Stimulated activated CD4-positive, alpha-beta T cell treated with anti-CD3 and anti-CD28 coated beads, Interleukin-4, amount 100 ng/mL, for 24 hours (primary cell): Measurements from ENCODE around the gene GRAMD1B.
"Not testable (repeated sequence)": the region's sequence is repeated elsewhere in the genome, so short reads cannot be mapped to it uniquely, and the experiment has no call there.

Experiments
- DNase-seq: peaks from one replicate; pipeline ENCODE4 v3.0.0-alpha.2; 2020

The GRAMD1B gene

DNA sequence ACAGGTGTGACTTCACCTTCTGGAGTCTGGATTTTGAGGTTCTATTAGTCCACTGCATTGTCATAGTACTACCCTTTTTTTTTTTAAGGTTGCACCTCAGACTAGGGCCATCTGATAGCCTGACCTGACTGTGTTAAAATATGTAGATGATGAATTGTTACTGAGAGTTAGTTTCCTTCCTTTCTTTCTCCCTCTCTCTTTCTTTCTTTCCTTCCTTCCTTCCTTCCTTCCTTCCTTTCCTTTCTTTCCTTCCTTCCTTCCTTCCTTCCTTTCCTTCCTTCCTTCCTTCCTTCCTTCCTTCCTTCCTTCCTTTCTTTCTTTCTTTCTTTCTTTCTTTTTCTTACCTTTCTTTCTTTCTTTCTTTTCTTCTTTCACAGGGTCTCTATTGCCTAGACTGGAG, 83.2 kb downstream of the GRAMD1B start:
- DNase-seq, result not testable (repeated sequence)

DNA sequence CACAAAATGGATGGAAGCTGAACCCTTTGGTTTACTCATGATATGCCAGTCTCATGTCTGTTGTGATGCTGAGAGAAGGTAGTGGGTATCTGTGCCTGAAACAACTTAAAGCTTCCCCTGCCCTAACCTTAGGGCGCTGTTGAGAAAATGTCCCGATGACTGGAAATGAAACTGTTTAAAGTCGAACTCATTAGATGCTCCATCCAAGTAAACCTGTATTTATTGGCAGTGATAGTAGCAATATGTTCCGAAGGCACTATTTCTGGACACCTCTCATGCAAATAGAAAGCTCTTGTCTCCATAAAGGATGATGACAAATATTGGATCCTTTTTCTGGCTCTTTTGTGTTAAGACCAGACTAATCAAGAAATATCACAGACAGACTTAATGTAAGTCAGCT, 86.2 kb downstream of the GRAMD1B start:
- DNase-seq, result no peak

DNA sequence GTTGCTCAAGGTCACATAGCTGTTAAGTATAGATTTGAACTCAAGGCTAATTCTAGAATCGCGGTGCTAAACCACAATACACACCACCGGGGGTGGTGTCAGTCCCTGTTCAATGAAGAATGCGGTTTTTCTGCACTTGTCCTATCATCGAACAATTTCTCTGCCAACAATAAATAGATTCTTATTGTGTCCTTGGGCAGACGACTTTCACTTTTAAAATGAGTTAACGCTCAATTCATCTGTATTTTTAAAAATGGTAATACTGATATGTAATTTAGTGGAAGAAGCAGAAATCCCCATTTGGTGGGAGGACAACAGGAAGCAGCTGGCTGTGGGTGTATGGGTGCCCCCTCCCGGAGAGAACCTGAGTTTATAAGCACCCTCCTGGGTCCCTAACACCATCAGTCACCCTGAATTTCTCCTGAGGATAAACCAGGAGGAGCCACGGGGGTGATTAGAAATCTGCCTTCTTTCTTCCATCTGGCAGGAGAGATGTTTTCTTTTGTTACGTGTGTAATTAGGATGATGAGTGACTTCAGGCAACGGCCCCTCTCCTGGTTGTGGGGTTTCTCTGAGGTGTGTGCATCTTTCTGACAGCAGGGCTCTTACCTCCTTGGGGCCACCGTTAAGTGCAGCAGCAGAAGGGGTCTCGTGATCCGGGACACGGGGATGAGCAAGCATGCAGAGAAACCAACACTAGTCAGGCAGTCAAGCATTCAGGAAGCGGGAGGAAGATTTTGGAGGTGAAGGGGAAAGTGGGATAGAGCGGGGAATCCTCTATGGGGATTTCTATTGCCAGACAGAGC, 87.7 kb downstream of the GRAMD1B start:
- DNase-seq, result no peak

DNA sequence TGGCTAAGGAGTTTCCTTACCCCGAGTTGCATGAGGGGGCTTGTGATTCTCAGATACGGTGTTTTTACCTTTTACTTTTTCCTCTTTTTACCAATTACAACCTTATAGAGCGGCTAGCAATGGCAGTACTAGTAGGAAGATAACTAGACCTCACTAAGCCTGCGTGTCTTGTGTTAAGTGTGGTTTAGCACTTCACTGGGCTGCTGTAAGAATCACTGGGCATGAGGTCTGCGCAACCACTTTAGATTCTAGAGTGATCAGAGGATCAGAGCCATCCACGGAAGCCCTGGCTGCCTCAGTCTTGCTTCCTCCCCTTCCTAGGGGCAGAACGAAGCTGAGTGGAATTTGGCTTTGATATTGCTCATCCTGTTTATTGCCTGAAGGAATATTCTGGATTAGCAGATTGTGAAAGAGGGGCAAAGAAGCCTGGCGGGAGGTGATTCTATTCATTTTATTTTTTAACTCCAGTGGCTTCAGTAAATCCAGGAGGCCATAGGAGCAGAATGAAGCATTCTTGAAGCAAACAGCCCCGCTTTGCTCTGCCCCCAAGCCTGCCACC, 88.5 kb downstream of the GRAMD1B start:
- DNase-seq, result no peak

DNA sequence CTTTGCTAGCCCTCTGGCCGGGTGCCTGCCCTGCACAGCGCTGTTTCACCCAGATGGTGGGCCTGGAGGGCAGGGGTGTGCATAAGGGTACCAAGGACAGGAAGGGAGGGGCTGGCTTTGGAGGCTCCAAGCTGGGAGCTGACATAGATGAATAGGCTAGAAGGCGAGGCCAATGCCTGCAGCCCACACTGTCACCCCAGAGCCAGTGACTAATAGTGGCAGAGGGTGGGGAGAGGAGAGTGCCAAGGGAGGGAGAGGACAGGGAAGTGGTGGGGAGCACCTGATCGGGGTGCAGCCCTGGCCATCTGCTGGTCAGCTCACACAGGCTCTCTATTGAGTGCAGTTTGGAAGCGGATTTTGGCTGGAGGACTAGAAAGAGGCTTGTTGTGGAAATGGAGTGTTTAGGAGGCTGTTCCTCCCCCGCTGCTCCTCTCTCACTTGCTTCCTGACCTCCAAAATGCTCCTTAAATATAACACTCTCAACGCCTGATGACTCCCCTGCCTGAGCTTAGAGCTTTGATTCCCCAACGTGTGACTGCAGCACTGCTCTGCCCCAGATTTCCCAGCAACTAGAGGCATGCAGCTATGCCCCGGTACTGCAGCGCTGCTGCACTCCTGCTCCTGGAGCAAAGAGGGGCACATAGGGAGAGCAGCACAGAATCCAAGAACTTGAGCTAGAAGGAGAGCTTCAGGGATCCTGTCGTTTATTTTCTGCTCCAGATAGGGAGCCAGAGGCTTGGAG, 89.2 kb downstream of the GRAMD1B start:
- no peak for DNase-seq

DNA sequence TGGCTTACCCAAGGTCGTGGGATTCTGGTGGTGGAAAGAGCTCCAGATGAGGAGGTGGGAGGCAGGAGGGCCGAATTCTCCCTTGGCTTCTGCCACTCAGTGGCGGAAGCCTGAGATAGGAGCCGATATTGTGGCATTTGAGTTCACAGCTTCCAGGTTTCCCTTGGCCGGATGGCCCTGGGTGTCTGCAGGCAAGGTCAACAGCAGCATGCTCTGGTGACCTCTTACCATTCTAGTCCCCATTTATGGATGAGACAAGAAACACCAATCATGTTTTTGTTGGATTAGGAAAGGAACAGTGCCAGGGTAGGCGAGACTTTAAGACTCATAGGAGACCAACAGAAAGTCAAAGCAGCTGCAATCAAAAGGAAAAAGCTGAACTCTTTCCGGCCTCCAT, 89.7 kb downstream of the GRAMD1B start:
- no peak for DNase-seq

DNA sequence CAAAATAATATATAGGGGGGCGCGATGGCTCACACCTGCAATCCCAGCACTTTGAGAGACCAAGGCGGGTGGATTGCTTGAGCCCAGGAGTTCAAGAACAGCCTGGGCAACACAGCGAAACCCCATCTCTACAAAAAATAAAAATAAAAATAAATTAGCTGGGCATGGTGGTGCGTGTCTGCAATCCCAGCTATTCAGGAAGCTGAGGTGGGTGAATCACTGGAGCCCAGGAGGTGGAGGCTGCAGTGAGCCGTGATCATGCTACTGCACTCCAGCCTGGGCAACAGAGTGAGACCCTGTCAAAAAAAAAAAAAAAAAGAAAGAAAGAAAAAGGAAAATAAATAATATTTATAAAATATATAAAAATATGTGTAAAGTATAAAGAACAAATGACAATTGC, 90.4 kb downstream of the GRAMD1B start:
- DNase-seq, result not testable (repeated sequence)

DNA sequence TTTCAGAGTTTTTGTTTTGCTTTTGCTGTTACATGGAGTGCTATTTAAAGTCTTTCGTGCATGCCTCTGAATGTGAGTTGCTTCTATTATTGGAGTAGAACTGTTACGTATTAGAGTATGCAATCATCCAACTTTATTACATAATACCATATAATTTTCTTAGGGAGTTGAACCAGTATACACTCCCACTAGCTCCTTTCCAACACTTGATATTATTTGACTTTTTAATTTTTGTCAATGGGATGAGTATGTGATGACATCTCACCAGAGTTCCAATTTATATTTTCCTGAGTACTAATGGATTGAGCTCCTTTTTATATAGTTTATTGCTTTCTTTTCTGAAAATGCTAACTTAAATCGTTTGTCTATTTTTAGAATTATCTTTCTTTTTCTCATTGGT, 90.9 kb downstream of the GRAMD1B start:
- DNase-seq, result no peak

DNA sequence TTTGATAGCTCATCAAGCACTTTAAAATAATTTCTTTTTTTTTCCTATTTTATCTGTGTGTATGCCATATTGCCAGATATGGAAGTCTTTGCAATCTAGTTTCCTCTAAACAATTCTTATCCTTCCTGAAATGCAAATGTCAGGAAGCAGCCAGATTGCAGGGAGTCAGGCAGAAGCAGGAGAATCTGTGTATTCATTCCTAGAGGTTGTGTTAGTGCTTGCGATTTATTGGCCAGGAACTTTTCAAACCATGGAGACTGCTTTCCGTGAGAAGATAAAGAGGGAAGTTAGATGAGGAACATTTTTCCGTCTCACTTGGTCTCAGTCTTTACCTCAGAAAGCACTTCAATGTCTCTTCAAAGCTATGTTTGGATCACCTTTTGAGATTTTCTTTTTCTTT, 91.9 kb downstream of the GRAMD1B start:
- DNase-seq, result no peak

DNA sequence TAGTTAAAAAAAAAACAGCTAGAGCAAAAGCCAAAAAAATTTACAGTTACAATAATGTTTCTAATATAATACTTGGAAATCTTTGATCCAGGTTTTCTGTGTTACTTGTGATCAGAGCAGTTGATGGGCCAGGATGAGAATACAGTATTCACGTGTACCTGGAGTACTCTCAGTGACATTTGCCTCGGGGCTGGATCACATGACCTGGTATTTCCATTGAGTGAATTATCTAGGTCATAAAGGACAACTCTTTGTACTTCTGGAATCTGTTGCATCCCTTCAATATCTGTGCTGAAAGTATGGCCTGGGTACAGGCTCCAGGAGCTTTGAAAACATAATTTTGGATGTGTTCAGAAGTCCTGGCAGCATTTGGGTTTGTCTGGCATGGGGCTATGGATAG, 93.5 kb downstream of the GRAMD1B start:
- no peak for DNase-seq

DNA sequence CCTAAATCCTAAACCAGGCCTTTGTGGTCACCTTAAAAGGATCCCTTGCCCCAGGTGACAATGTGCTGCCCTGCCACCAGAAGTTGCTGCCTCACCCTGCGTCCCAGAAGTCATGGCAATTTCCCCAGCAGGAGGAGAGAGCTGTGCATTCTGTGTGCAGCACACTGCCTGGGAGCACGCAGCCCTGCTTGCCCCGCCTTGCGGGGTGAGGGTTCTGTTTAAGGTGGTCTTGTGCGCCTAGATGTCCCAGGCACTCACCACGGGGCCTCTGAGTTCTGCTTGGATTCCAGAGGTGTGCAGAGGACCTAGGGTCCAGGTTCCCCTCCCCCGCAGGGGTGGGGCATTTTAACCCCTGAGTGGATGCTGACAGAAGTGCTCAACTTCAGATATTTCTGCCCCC, 95.0 kb downstream of the GRAMD1B start:
- DNase-seq, result no peak

DNA sequence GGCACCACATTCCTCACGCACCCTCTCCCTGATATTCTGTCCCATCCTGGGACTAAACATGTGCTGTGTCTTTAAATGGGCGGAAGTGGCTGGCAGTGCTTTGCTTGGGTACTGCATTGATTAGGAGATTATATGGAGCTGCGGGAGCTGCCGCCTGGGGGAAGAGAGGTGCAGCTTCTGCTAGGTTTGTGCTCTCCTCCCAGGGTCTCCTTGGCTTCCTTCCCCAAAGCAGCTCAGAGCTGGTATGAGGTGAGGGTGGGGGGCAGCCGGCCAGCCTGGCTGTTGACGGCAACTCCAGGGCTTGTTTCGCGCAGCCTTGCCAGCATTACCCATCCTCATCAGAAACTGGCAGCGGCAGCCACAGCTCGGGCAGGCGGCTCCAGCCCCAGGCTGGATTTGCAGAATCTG, 95.4 kb downstream of the GRAMD1B start:
- DNase-seq, result no peak

DNA sequence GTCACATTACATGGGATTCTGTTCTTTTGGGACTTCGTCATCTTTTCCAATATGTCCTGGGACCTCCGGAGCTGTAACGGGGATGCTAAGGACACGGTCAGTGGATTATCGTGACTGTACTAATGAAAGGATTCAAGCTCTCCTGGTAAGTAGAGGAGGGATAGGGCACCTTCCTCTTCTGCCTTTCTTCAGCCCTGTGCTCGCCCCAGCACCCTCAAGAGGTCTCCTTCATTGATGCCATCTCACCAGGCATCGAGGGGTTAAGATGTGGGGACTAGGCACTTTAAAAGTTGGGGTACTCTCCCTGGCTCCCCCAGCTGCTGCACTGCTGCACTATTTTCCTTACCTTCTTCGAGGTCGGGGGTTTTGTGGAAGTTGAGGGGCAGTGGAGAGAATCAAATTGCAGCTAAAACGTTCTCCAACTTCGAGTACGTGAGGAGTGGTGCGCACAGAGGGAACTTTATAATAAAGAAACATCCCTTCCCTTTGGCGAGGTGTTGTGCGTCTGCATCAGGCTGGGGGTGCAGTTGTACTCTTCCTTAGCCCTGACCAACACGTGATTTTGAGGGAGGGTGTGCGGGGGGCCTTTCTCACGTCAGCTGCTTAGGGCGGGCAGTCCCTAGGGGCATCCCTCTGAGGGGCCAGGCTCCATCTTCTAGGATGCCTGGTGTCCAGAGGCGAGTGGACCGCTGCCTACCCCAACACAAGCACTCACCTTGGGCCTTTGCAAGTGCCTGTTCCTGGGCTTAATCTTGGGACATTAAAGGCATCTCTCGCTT, 96.1 kb downstream of the GRAMD1B start:
- DNase-seq, result no peak

DNA sequence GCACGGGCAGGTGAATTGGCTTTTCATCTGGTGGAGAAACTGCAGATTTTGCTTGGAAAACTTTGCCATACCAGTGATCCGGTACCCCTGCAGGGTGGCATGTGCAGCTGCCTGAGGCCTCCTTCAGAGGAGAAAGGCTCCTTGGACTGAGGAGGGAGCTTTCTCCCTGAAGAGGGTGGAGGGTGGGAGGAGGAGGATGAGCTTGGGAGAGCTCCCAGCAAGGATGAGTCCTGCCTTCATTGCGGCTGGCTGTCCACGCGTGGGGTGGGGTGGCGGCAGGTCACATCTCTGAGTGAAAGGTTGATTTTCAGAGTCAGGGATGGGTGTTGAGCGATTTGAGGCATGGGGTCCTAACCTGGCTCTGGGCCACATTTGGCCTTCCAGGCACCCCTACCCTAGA, 96.8 kb downstream of the GRAMD1B start:
- no peak for DNase-seq

DNA sequence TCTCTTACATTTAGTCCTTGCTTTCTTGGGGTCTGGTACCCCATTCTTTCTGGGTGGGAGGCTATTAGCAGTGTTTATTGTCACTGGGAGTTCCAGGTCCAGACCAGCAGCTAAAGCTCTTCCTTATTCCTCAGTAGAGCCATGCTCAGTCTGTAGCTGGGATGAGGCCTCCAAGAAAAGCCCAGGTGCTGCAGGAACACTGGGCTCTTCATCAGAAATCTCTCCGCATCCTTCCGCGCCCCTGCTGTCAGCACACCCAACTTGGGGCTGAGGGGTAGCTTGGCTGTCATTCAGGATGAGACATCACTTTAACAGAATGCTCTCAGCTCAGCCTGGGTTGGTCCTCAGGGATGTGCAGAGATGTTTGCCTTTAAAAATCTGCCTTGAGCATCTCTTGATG, 97.5 kb downstream of the GRAMD1B start:
- DNase-seq, result no peak

DNA sequence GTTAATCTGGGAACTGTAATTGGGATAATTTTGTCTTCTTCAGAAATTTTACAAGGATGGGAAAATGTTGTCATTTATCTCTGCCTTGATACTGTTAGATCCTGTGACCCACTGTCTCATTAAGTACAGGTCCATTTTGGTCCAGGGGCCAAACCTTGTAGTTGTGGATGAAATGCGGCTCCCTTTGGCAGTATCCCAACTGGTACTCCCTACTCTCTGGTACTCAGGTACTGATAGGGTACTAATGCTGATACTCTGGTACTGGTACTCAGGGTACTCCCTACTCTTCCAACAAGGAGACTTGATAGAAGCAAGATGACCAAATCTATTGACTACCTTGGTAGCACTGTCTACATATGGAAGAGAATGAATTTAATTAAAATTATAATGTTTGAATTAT, 97.9 kb downstream of the GRAMD1B start:
- DNase-seq, result no peak

DNA sequence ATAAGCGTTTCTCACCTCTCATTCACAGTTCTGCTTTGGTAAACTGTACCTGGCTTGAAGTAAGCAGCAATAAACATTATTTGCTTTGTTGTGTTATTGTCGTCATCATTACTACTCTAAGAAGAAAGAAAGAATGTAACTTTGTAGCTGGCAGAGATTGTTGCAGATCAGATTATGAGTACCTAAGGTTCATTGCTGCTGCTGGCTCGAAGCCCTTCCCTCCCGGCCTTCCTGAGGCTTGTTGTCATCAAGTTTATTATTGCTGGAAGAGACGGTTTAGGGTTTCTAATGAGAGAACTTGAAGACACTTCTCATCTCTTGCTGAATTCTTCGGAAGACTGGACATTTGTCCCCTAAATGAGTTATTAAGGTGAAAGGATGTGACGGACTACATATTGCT, 101.3 kb downstream of the GRAMD1B start:
- no peak for DNase-seq

DNA sequence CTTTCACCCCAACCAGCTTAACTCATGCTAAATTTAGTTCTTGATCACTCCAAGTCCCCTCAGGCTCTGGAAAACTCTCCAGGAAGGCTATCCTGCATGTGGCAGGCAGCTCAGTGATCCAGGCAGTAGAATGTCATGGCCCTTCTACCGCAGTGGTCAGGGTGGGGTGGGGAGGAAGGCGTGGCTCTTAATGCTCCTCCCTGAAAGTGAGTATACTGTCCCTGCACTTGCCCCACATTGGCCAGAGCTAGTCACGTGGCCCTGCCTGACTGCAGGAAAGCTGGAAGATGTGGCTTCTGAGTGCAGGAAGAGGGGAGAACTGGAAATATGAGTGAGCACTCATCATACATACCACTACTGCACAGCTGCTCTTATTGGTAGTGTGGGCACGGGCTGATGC, 102.1 kb downstream of the GRAMD1B start:
- DNase-seq, result no peak

DNA sequence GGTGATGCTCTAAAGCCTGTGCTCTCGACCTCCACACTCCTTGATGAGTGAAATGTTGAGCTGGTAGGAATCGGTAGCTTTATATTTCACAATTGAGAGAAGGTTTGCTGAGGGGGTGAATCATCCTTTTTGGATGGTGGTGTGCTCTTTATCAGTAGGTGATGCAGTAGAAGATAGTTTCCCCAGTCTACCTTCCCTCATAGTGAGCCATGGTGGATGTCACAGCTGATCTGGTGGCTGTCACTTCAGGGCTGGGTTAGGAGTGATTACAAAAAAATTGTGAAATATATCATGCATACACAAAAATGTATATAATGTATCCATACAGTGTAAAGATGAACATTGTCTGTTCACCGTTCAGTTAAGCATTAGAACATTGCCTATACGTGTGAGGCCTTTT, 105.3 kb downstream of the GRAMD1B start:
- no peak for DNase-seq

DNA sequence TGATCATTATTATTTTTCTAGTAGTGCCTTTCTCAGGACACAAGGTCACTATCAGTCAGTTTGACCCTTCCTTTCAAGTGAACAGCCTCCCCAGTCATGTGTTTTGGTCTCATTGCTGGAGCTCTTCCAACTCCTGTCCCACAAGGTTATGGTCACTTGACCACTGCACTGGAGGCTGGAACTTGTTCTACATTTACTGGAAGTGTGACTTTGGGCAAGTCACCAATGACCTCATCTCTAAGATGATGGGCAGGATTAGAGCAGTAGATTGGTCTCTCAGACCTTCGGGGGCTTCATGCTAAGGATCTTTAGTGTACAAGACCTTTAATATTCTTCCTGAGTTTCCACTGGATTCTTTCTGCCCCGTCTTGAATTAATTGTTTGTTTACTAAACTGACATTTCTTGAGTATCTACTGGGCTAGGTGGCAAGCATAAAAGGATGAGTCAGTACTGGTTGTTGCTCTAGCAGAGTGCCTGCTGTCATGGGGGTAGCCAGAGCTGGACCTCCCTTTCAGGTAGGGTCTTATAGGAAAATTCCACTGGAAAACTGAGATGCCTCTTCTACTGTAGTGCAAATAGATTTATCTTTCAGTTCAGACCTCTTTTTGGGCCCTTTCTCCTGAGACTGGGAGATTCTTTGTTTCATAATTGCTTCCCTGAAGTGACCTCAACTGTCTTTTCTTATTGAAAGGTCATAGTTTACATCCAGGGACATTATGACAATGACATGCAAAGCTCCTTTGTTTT, 106.8 kb downstream of the GRAMD1B start:
- no peak for DNase-seq

DNA sequence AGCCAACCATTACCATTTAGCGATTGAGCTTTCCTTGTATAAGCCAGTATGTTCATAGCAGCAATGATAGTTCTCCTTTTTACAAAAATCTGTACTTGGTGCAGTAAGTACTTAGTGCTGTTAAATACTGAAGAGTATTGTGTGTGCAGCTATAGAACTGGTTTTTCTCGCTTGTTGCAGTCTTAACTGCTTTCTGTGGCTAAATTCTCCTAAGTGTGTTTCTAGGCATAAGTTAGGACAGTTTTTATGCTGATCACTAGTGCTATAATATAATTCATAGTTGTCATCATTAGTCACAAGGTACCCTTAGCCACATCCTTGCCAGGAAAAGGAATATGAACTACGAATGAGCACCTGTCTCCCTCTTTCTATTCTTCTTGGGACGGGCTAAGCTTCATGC, 107.7 kb downstream of the GRAMD1B start:
- no peak for DNase-seq

DNA sequence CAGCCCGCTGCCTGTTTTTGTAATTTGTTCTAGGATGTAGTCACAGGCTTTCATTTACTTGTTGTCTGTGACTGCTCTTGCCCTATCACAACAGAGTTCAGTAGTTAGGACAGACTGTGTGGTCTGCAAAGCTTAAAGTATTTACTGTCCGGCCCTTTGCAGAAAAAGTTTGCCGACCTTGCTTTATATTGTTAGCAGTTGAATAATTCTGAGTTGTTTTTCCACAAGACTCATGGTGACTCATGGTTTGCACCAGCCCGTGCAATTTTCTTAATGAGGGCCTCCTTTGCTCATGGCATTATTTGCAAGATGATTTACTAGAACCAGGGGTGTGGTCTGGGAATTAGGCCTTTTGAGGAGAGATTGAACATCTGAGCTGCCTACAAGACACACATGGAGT, 113.7 kb downstream of the GRAMD1B start:
- DNase-seq, result no peak
